GM19372 (cell line): ENCODE data around the gene INSM2.

Experiments used
- ATAC-seq: cut with Tn5 transposase; IDR thresholded peaks from one replicate; pipeline ENCODE4 v1.9.1; 2021; ENCODE audit warnings: mild to moderate bottlenecking, low read depth, moderate library complexity; ENCODE audit not compliant: unreplicated experiment

Gene INSM2

GRCh38 chr14:35533357-35534207 is at the start of gene INSM2:
Gene INSM2, plus strand, starts transcription at chr14:35534164. Its CDS starts 89 bp downstream, at chr14:35534253.
- peak; percentile 80 for ATAC-seq

- ATAC-seq = no peak
Measured at GRCh38 chr14:35492569-35493014, 41.4 kb upstream of the INSM2 start.

- ATAC-seq = no peak
Measured at GRCh38 chr14:35495278-35495677, 38.7 kb upstream of the INSM2 start.

- ATAC-seq = no peak
Measured at GRCh38 chr14:35499180-35499579, 34.8 kb upstream of the INSM2 start.

- ATAC-seq = no peak
Measured at GRCh38 chr14:35503646-35504045, 30.3 kb upstream of the INSM2 start.

- no peak for ATAC-seq
Measured at GRCh38 chr14:35504260-35504659, 29.7 kb upstream of the INSM2 start.

GRCh38 chr14:35506461-35506860 is 27.5 kb upstream of the INSM2 start:
- ATAC-seq = no peak

GRCh38 chr14:35506927-35507326 is 27.0 kb upstream of the INSM2 start:
- ATAC-seq = no peak

- no peak for ATAC-seq
Measured at GRCh38 chr14:35509846-35510245, 24.1 kb upstream of the INSM2 start.

- ATAC-seq = no peak
Measured at GRCh38 chr14:35512765-35513164, 21.2 kb upstream of the INSM2 start.

GRCh38 chr14:35515916-35516315 is 18.0 kb upstream of the INSM2 start:
- ATAC-seq = no peak

- ATAC-seq = no peak
Measured at GRCh38 chr14:35519986-35520385, 14.0 kb upstream of the INSM2 start.

GRCh38 chr14:35525695-35526094 is 8.3 kb upstream of the INSM2 start:
- no peak for ATAC-seq

GRCh38 chr14:35526962-35527361 is 7.0 kb upstream of the INSM2 start:
- ATAC-seq = no peak

GRCh38 chr14:35531960-35532747 is 1.8 kb upstream of the INSM2 start:
- no peak for ATAC-seq

- ATAC-seq = peak; percentile 0
Measured at GRCh38 chr14:35532783-35533356, 1.1 kb upstream of the INSM2 start.

- ATAC-seq = peak; percentile 8
Measured at GRCh38 chr14:35534208-35534872, 376 bp downstream of the INSM2 start.

GRCh38 chr14:35534873-35535482 is 1.0 kb downstream of the INSM2 start:
- ATAC-seq = peak; percentile 46

GRCh38 chr14:35535483-35536112 is 1.6 kb downstream of the INSM2 start:
- ATAC-seq = no peak

- ATAC-seq = no peak
Measured at GRCh38 chr14:35539969-35540368, 6.0 kb downstream of the INSM2 start.
